Motor neuron (in vitro differentiated cells): ENCODE results near the gene CLDN9. TPM values are rescaled to one million over a fixed set of nuclear protein-coding genes. Genes with fewer than 3 reads are reported as not detected.
A peak's percentile ranks its signal among the peaks of the same experiment; 100 is the strongest.

Source experiments
- ATAC-seq, 8 experiments: fragments of 200-7000 bp; cut with Tn5 transposase; replicated peaks in 6 of 8; 2 replicates each; pipeline ENCODE4 v1.8.0; 2021; ENCODE audit warnings: mild to moderate bottlenecking in 8 of 8, moderate library complexity in 8 of 8
- H3K27ac ChIP-seq, 2 donors: fragments of 250-450 bp; sonication (Bioruptor Pico); 2 replicates each; pipeline ENCODE4 v1.9.0; 2021; ENCODE audit warnings: antibody characterized with exemption in 2 of 2, mild to moderate bottlenecking in 2 of 2, moderate library complexity in 1 of 2
- H3K4me1 ChIP-seq, 2 donors: fragments of 250-450 bp; sonication (Bioruptor Pico); replicated peaks in 1 of 2; 2 replicates each; pipeline ENCODE4 v1.6.1; 2021; ENCODE audit warnings: antibody characterized with exemption in 2 of 2, mild to moderate bottlenecking in 2 of 2, moderate library complexity in 1 of 2
- H3K4me3 ChIP-seq, 5 donors: fragments of 250-450 bp; sonication (Bioruptor Pico); 2 replicates each; pipeline ENCODE4 v1.9.0; 2021; ENCODE audit warnings: antibody characterized with exemption in 5 of 5, mild to moderate bottlenecking in 5 of 5, moderate library complexity in 4 of 5
- WGBS, 10 experiments: fragments of 450-650 bp; shearing (Covaris generic); methylation state at CpG; one replicate each; pipeline ENCODE4 v1.0.0; 2022; 5-methylcytosine and 5-hydroxymethylcytosine counted together
- in situ Hi-C, 9 experiments: fragments of 400-800 bp; cut with MboI; loops; one replicate each; pipeline ENCODE4 v1.15.0; 2021; ENCODE audit warnings: low sequenced_read_pairs in 9 of 9, low pct_unique_long_range_greater_than_20kb in 2 of 9; ENCODE audit not compliant: unreplicated experiment in 9 of 9
- total RNA-seq, 8 experiments: library from RNA; unstranded; fragments of 300-600 nt; gene quantifications; 2 replicates each; pipeline versions ENCODE4 v1.2.3 to v1.2.4, GENCODE V29; 2022

The CLDN9 gene
- total RNA-seq, 8 experiments from 2014 or later: 0.15 to 1.9 (median 0.32) TPM

- Histone ChIP-seq H3K4me1 (peaks cover 15 to 38% of the 10 kb centered on the region in 2 donors), H3K4me3 (no peak overlapping the region), H3K27ac (no peak overlapping the region)
- WGBS, 10 experiments: 0 to 27% (median 10%) methylated on average over 1 to 10 of the region's 17 CpGs; no CpG with 5 or more reads in 5 of the 10 experiments
- in situ Hi-C loops: no loop called here
- ATAC-seq: no peak
Observed at GRCh38 chr16:3007957-3008689, 4.6 kb upstream of the CLDN9 start.

- WGBS, 10 experiments: 20 to 100% (median 38%) methylated on average over 1 to 4 of the region's 4 CpGs; no CpG with 5 or more reads in 4 of the 10 experiments
- peaks cover 15 to 38% of the 10 kb centered on the region in 2 donors for H3K4me1 ChIP-seq
- in situ Hi-C loops: no loop called here
- no peak for ATAC-seq
- H3K4me3 ChIP-seq: no peak overlapping the region
- no peak overlapping the region for H3K27ac ChIP-seq
Observed at GRCh38 chr16:3008690-3009037, 4.1 kb upstream of the CLDN9 start.

- in situ Hi-C loops: no loop called here
- H3K27ac ChIP-seq: no peak overlapping the region
- peaks cover 15 to 38% of the 10 kb centered on the region in 2 donors for H3K4me1 ChIP-seq
- peak in 5 of 8 experiments; percentile 10 to 18 (median 15) for ATAC-seq
- 19 to 88% (median 60%) methylated on average over 1 to 8 of the region's 21 CpGs; no CpG with 5 or more reads in 1 of the 10 experiments for WGBS, 10 experiments
- no peak overlapping the region for H3K4me3 ChIP-seq
Observed at GRCh38 chr16:3009568-3010390, 2.9 kb upstream of the CLDN9 start.

GRCh38 chr16:3010510-3010909 is 2.2 kb upstream of the CLDN9 start:
- no peak overlapping the region for H3K4me3 ChIP-seq
- H3K4me1 ChIP-seq: peaks cover 11 to 34% of the 10 kb centered on the region in 2 donors
- WGBS, 10 experiments: 14 to 100% (median 91%) methylated on average over 1 to 2 of the region's 8 CpGs; no CpG with 5 or more reads in 4 of the 10 experiments
- in situ Hi-C loops: no loop called here
- ATAC-seq: no peak
- H3K27ac ChIP-seq: no peak overlapping the region

GRCh38 chr16:3012246-3012645 is 477 bp upstream of the CLDN9 start:
- peak in 3 of 8 experiments; percentile 1 to 11 (median 4) for ATAC-seq
- WGBS, 10 experiments: 0% methylated on average over 1 of the region's 19 CpGs; no CpG with 5 or more reads in 9 of the 10 experiments
- in situ Hi-C loops: no loop called here
- Histone ChIP-seq H3K27ac (no peak overlapping the region), H3K4me3 (no peak overlapping the region), H3K4me1 (peaks cover 11 to 34% of the 10 kb centered on the region in 2 donors)

GRCh38 chr16:3013491-3013951 is 798 bp downstream of the CLDN9 start:
- peak in 4 of 8 experiments; percentile 1 to 3 (median 2) for ATAC-seq
- WGBS, 10 experiments: 80 to 95% methylated on average over 2 to 4 of the region's 27 CpGs; no CpG with 5 or more reads in 8 of the 10 experiments
- no peak overlapping the region for H3K27ac ChIP-seq
- H3K4me1 ChIP-seq: peaks cover 8 to 29% of the 10 kb centered on the region in 2 donors
- in situ Hi-C loops: no loop called here
- H3K4me3 ChIP-seq: no peak overlapping the region

GRCh38 chr16:3013998-3014690 is 1.4 kb downstream of the CLDN9 start:
- no peak for ATAC-seq
- WGBS, 10 experiments: 60 to 87% (median 68%) methylated on average over 3 to 5 of the region's 12 CpGs; no CpG with 5 or more reads in 7 of the 10 experiments
- in situ Hi-C loops: no loop called here
- H3K27ac ChIP-seq: no peak overlapping the region
- H3K4me1 ChIP-seq: peaks cover 5 to 26% of the 10 kb centered on the region in 2 donors
- H3K4me3 ChIP-seq: no peak overlapping the region

GRCh38 chr16:3014971-3015370 is 2.2 kb downstream of the CLDN9 start:
- in situ Hi-C loops: no loop called here
- ATAC-seq: no peak
- no peak overlapping the region for H3K27ac ChIP-seq
- no peak overlapping the region for H3K4me3 ChIP-seq
- H3K4me1 ChIP-seq: peaks cover 4 to 20% of the 10 kb centered on the region in 2 donors
- 83 to 100% (median 98%) methylated on average over 1 to 5 of the region's 6 CpGs; no CpG with 5 or more reads in 3 of the 10 experiments for WGBS, 10 experiments

GRCh38 chr16:3015865-3016521 is 3.3 kb downstream of the CLDN9 start:
- in situ Hi-C loops: no loop called here
- ATAC-seq: no peak
- H3K27ac ChIP-seq: no peak overlapping the region
- WGBS, 10 experiments: 70 to 92% (median 82%) methylated on average over 2 to 8 of the region's 13 CpGs; no CpG with 5 or more reads in 3 of the 10 experiments
- peaks cover 10 to 18% of the 10 kb centered on the region in 2 donors for H3K4me1 ChIP-seq
- H3K4me3 ChIP-seq: no peak overlapping the region

- Histone ChIP-seq H3K4me3 (peak overlapping the region in 2 of 5 donors; percentile 22 to 32), H3K27ac (no peak overlapping the region), H3K4me1 (peaks cover 19 to 23% of the 10 kb centered on the region in 2 donors)
- in situ Hi-C loops: no loop called here
- no peak for ATAC-seq
- WGBS, 10 experiments: 36 to 88% (median 63%) methylated on average over 2 to 6 of the region's 20 CpGs; no CpG with 5 or more reads in 7 of the 10 experiments
Observed at GRCh38 chr16:3017344-3017743, 4.6 kb downstream of the CLDN9 start.

- Histone ChIP-seq H3K27ac (no peak within 1 kb of the TSS), H3K4me1 (peaks cover 19 to 29% of the 10 kb centered on the region in 2 donors), H3K4me3 (peak within 1 kb of the TSS in 3 of 5 donors; percentile 22 to 32 (median 23))
- WGBS, 10 experiments: 5 to 33% (median 18%) methylated on average over 4 to 8 of the region's 52 CpGs; no CpG with 5 or more reads in 6 of the 10 experiments
- in situ Hi-C loops: no loop called here
- no peak for ATAC-seq
Observed at GRCh38 chr16:3017794-3018506, 5.2 kb downstream of the CLDN9 start, which contains the start of gene CLDN6. CLDN6 (minus strand) TSS chr16:3018183; CDS start chr16:3016021, 2,162 bp downstream.
